OCI-LY1 (cell line): ENCODE measurements around the gene PRAME.

Experiments
- H2AFZ ChIP-seq: fragments of 200-600 bp; sonication (generic), shearing (Covaris generic); 2 replicates; pipeline ENCODE4 v1.6.0; 2014; ENCODE audit warnings: antibody characterized with exemption, mild to moderate bottlenecking, low read length
- H3F3A ChIP-seq: fragments of 200-600 bp; sonication (generic), shearing (Covaris generic); 2 replicates; pipeline ENCODE4 v1.6.0; 2014; ENCODE audit warnings: mild to moderate bottlenecking, antibody characterized with exemption, low read length, moderate library complexity; ENCODE audit not compliant: insufficient read depth
- H3K27ac ChIP-seq: fragments of 200-600 bp; sonication (generic); 2 replicates; pipeline ENCODE4 v1.5.1; 2014; ENCODE audit warnings: low read length, mixed run types, mild to moderate bottlenecking, low read depth; ENCODE audit not compliant: poor library complexity, severe bottlenecking
- H3K27me3 ChIP-seq: fragments of 200-600 bp; sonication (generic); 2 replicates; pipeline ENCODE4 v1.6.0; 2014; ENCODE audit warnings: antibody characterized with exemption, mild to moderate bottlenecking, low read length, moderate library complexity; ENCODE audit not compliant: insufficient read depth
- H3K36me3 ChIP-seq: fragments of 200-600 bp; sonication (generic); 2 replicates; pipeline ENCODE4 v1.6.1; 2014; ENCODE audit warnings: mild to moderate bottlenecking, antibody characterized with exemption, low read length, moderate library complexity, mixed read lengths; ENCODE audit not compliant: insufficient read depth
- H3K4me1 ChIP-seq: fragments of 200-600 bp; sonication (generic); 2 replicates; pipeline ENCODE4 v1.5.1; 2014; ENCODE audit warnings: mild to moderate bottlenecking, low read length, moderate library complexity; ENCODE audit not compliant: insufficient read depth, severe bottlenecking
- H3K4me2 ChIP-seq: fragments of 200-600 bp; sonication (generic), shearing (Covaris generic); 2 replicates; pipeline ENCODE4 v1.6.1; 2014; ENCODE audit warnings: low read length
- H3K4me3 ChIP-seq: fragments of 200-600 bp; sonication (generic); 2 replicates; pipeline ENCODE4 v1.5.1; 2014; ENCODE audit warnings: low read length, low read depth, mild to moderate bottlenecking, mixed read lengths; ENCODE audit not compliant: poor library complexity, severe bottlenecking
- H3K79me2 ChIP-seq: fragments of 200-600 bp; shearing (Covaris generic); 2 replicates; pipeline ENCODE4 v1.6.1; 2016; ENCODE audit warnings: mixed run types, low read length, mixed read lengths; ENCODE audit not compliant: insufficient read depth
- H3K9ac ChIP-seq: fragments of 200-600 bp; sonication (generic), shearing (Covaris generic); 2 replicates; pipeline ENCODE4 v1.6.1; 2014; ENCODE audit warnings: mild to moderate bottlenecking, low read length, mixed read lengths
- H3K9me2 ChIP-seq: fragments of 200-600 bp; sonication (generic), shearing (Covaris generic); 2 replicates; pipeline ENCODE4 v1.6.1; 2014; ENCODE audit warnings: low read depth, mild to moderate bottlenecking, low read length, mixed read lengths
- H3K9me3 ChIP-seq: fragments of 200-600 bp; shearing (Covaris generic); 2 replicates; pipeline ENCODE4 v1.6.1; 2014; ENCODE audit warnings: low read length, mixed read lengths
- H4K20me1 ChIP-seq: fragments of 200-600 bp; sonication (generic), shearing (Covaris generic); 2 replicates; pipeline ENCODE4 v1.6.0; 2016; ENCODE audit warnings: mild to moderate bottlenecking, low read length; ENCODE audit not compliant: insufficient read depth
- CTCF ChIP-seq: fragments of 200-600 bp; sonication (generic), shearing (Covaris generic); IDR thresholded peaks from 2 replicates; pipeline ENCODE4 v1.5.1; 2017; ENCODE audit warnings: mild to moderate bottlenecking, antibody characterized with exemption, low read length, moderate library complexity, mixed read lengths
- EZH2 ChIP-seq: fragments of 200-600 bp; sonication (generic), shearing (Covaris generic); IDR thresholded peaks from 2 replicates; pipeline ENCODE4 v1.8.0; 2017; ENCODE audit warnings: borderline replicate concordance, mixed run types, mild to moderate bottlenecking, antibody characterized with exemption, low read length, moderate library complexity, mixed read lengths

PRAME gene

GRCh38 chr22:22498267-22498666 lies 60.8 kb downstream of the PRAME start:
- no peaks in the 10 kb centered on the region for H3K9me3 ChIP-seq
- no peaks in the 10 kb centered on the region for H3F3A ChIP-seq
- TF ChIP-seq EZH2 (no peak), CTCF (no peak)
- H3K9ac ChIP-seq: no peak overlapping the region
- no peak overlapping the region for H3K4me3 ChIP-seq
- no peak overlapping the region for H2AFZ ChIP-seq
- H3K4me2 ChIP-seq: no peak overlapping the region
- no peaks in the 10 kb centered on the region for H3K9me2 ChIP-seq
- no peak overlapping the region for H3K27ac ChIP-seq
- no peaks in the 10 kb centered on the region for H4K20me1 ChIP-seq
- no peaks in the 10 kb centered on the region for H3K4me1 ChIP-seq
- no peaks in the 10 kb centered on the region for H3K27me3 ChIP-seq
- H3K79me2 ChIP-seq: 0 out of 2 replicates have a peak, but pooled peaks cover 2% of the 10 kb centered on the region
- H3K36me3 ChIP-seq: peaks cover 39% of the 10 kb centered on the region
